ENCODE results near the gene KBTBD3. TPM values are rescaled to one million over a fixed set of nuclear protein-coding genes. Genes with fewer than 3 reads are reported as not detected.

KBTBD3 gene
- total RNA-seq, 1 donor from 2014 or later: 6.9 TPM

- Histone ChIP-seq H3K27me3 (no peaks in the 10 kb centered on the region), H3K9ac (no peak overlapping the region), H3K4me1 (peaks cover 7% of the 10 kb centered on the region), H3F3A (ENCODE audit: low read depth) (peaks cover 11% of the 10 kb centered on the region), H4K20me1 (ENCODE audit: low read depth) (no peaks in the 10 kb centered on the region), H3K4me3 (no peak overlapping the region), H3K36me3 (no peaks in the 10 kb centered on the region), H3K9me3 (ENCODE audit: low read depth) (no peaks in the 10 kb centered on the region), H3K4me2 (no peak overlapping the region), H3K79me2 (ENCODE audit: low read depth) (peaks cover 6% of the 10 kb centered on the region), H3K27ac (no peak overlapping the region), H2AFZ (replicated peaks) (no peak overlapping the region)
- peaks cover 13% of the 10 kb centered on the region for H3K4me1 Mint-ChIP-seq
- no peak overlapping the region for H3K27ac Mint-ChIP-seq
- peaks cover 2% of the 10 kb centered on the region for H3K27me3 Mint-ChIP-seq (ENCODE audit: insufficient read depth, low read depth)
- no peak for TF ChIP-seq CTCF (IDR thresholded peaks at IDR 0.05)
- TF ChIP-seq EZH2 (IDR thresholded peaks at IDR 0.05): no peak
- TF ChIP-seq EZH2phosphoT487 (IDR thresholded peaks at IDR 0.05): no peak
- H3K36me3 Mint-ChIP-seq: no peaks in the 10 kb centered on the region
- no peak overlapping the region for H3K4me3 Mint-ChIP-seq
- no peak for DNase-seq (ENCODE audit: low spot score)
- no peaks in the 10 kb centered on the region for H3K9me3 Mint-ChIP-seq
Measured at GRCh38 chr11:106072804-106073203, 4.3 kb downstream of the KBTBD3 start.

- H3K4me3 Mint-ChIP-seq: no peak overlapping the region
- no peaks in the 10 kb centered on the region for H4K20me1 ChIP-seq (ENCODE audit: low read depth)
- TF ChIP-seq EZH2phosphoT487 (IDR thresholded peaks at IDR 0.05): no peak
Measured at GRCh38 chr11:106070606-106071005, 6.5 kb downstream of the KBTBD3 start.

GRCh38 chr11:106063009-106063408, 14.1 kb downstream of the KBTBD3 start:
- H3K4me3 ChIP-seq: no peak overlapping the region
- H3K4me2 ChIP-seq: no peak overlapping the region
- H3F3A ChIP-seq (ENCODE audit: low read depth): no peaks in the 10 kb centered on the region
- Mint-ChIP-seq H3K36me3 (peaks cover 5% of the 10 kb centered on the region), H3K4me1 (peaks cover 3% of the 10 kb centered on the region), H3K27ac (no peak overlapping the region), H3K27me3 (ENCODE audit: insufficient read depth, low read depth) (no peaks in the 10 kb centered on the region), H3K9me3 (no peaks in the 10 kb centered on the region), H3K4me3 (no peak overlapping the region)
- peaks cover 9% of the 10 kb centered on the region for H3K4me1 ChIP-seq
- no peak overlapping the region for H3K27ac ChIP-seq
- H4K20me1 ChIP-seq (ENCODE audit: low read depth): no peaks in the 10 kb centered on the region
- no peak for TF ChIP-seq EZH2 (IDR thresholded peaks at IDR 0.05)
- TF ChIP-seq CTCF (IDR thresholded peaks at IDR 0.05): no peak
- TF ChIP-seq EZH2phosphoT487 (IDR thresholded peaks at IDR 0.05): no peak
- H3K9ac ChIP-seq: no peak overlapping the region
- no peaks in the 10 kb centered on the region for H3K36me3 ChIP-seq
- H3K79me2 ChIP-seq (ENCODE audit: low read depth): no peaks in the 10 kb centered on the region
- no peak for DNase-seq (ENCODE audit: low spot score)
- no peak overlapping the region for H2AFZ ChIP-seq (replicated peaks)
- H3K27me3 ChIP-seq: no peaks in the 10 kb centered on the region
- no peaks in the 10 kb centered on the region for H3K9me3 ChIP-seq (ENCODE audit: low read depth)

More at GRCh38 chr11:106070606-106071005, 6.5 kb downstream of the KBTBD3 start:
- peaks cover 4% of the 10 kb centered on the region for H3K4me1 Mint-ChIP-seq
- Histone ChIP-seq H3K36me3 (no peaks in the 10 kb centered on the region), H2AFZ (replicated peaks) (no peak overlapping the region), H3K4me2 (no peak overlapping the region), H3K4me3 (no peak overlapping the region), H3K4me1 (no peaks in the 10 kb centered on the region), H3K27me3 (no peaks in the 10 kb centered on the region), H3K79me2 (ENCODE audit: low read depth) (peaks cover 3% of the 10 kb centered on the region), H3K9me3 (ENCODE audit: low read depth) (no peaks in the 10 kb centered on the region), H3F3A (ENCODE audit: low read depth) (no peaks in the 10 kb centered on the region), H3K27ac (no peak overlapping the region), H3K9ac (no peak overlapping the region)
- H3K9me3 Mint-ChIP-seq: no peaks in the 10 kb centered on the region
- H3K27me3 Mint-ChIP-seq (ENCODE audit: insufficient read depth, low read depth): no peaks in the 10 kb centered on the region
- H3K27ac Mint-ChIP-seq: no peak overlapping the region
- H3K36me3 Mint-ChIP-seq: peaks cover 2% of the 10 kb centered on the region
- DNase-seq (ENCODE audit: low spot score): no peak

GRCh38 chr11:106061954-106062949, 14.9 kb downstream of the KBTBD3 start:
- TF ChIP-seq EZH2phosphoT487 (IDR thresholded peaks at IDR 0.05) (no peak), CTCF (IDR thresholded peaks at IDR 0.05) (no peak), EZH2 (IDR thresholded peaks at IDR 0.05) (no peak)
- peaks cover 5% of the 10 kb centered on the region for H3K36me3 Mint-ChIP-seq
- no peak for DNase-seq (ENCODE audit: low spot score)
- Histone ChIP-seq H3K27me3 (no peaks in the 10 kb centered on the region), H3K4me3 (no peak overlapping the region), H3K9ac (no peak overlapping the region), H3K4me1 (peaks cover 9% of the 10 kb centered on the region), H3K79me2 (ENCODE audit: low read depth) (no peaks in the 10 kb centered on the region), H3K9me3 (ENCODE audit: low read depth) (no peaks in the 10 kb centered on the region), H3K4me2 (no peak overlapping the region), H2AFZ (replicated peaks) (no peak overlapping the region), H3K27ac (no peak overlapping the region), H3K36me3 (no peaks in the 10 kb centered on the region), H3F3A (ENCODE audit: low read depth) (no peaks in the 10 kb centered on the region), H4K20me1 (ENCODE audit: low read depth) (no peaks in the 10 kb centered on the region)
- H3K9me3 Mint-ChIP-seq: no peaks in the 10 kb centered on the region
- no peak overlapping the region for H3K27ac Mint-ChIP-seq
- peaks cover 3% of the 10 kb centered on the region for H3K4me1 Mint-ChIP-seq
- H3K27me3 Mint-ChIP-seq (ENCODE audit: insufficient read depth, low read depth): no peaks in the 10 kb centered on the region
- no peak overlapping the region for H3K4me3 Mint-ChIP-seq

All from neural progenitor cell (in vitro differentiated cells).